ENCODE measurements around the gene NCOR1. TPM values are rescaled to one million over a fixed set of nuclear protein-coding genes. Genes with fewer than 3 reads are reported as not detected.
"Not testable (repeated sequence)": the region's sequence is repeated elsewhere in the genome, so short reads cannot be mapped to it uniquely, and the experiment has no call there.

The NCOR1 gene
- total RNA-seq, 4 donors from 2014 or later = 120 to 163 (median 134) TPM

GRCh38 chr17:16214190-16215001 lies 938 bp downstream of the NCOR1 start:
- TF ChIP-seq CTCF (IDR thresholded peaks at IDR 0.05) = no peak
- ATAC-seq (ENCODE audit: low FRiP score) (no peak), DNase-seq (ENCODE audit: low spot score) (no peak)

DNA sequence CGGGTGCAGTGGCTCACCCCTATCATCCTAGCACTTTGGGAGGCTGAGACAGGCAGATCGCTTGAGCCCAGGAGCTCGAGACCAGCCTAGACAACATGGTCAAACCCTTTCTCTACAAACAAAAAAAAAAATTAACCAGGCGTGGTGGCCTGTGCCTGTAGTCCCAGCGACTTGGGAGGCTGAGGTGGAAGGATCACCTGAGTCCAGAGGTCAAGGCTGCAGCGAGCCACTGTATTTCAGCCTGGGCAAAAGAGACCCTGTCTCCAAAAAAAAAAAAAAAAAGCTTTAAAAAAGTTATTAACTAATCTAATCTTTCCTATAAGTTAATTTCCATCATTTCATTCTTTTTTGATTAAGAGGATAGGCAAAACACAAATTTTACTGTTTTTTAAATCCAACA lies 2.5 kb downstream of the NCOR1 start:
- ATAC-seq (ENCODE audit: low FRiP score) = no peak
- no peak for DNase-seq (ENCODE audit: low spot score)
- no peak for TF ChIP-seq CTCF (IDR thresholded peaks at IDR 0.05)

GRCh38 chr17:16211590-16211989 lies 3.7 kb downstream of the NCOR1 start:
- no peak for TF ChIP-seq CTCF (IDR thresholded peaks at IDR 0.05)
- DNase-seq (ENCODE audit: low spot score) = no peak
- ATAC-seq (ENCODE audit: low FRiP score) = no peak

- DNase-seq (ENCODE audit: low spot score); ATAC-seq (ENCODE audit: low FRiP score): not testable (repeated sequence)
Observed at GRCh38 chr17:16204763-16205162, 10.6 kb downstream of the NCOR1 start.

DNA sequence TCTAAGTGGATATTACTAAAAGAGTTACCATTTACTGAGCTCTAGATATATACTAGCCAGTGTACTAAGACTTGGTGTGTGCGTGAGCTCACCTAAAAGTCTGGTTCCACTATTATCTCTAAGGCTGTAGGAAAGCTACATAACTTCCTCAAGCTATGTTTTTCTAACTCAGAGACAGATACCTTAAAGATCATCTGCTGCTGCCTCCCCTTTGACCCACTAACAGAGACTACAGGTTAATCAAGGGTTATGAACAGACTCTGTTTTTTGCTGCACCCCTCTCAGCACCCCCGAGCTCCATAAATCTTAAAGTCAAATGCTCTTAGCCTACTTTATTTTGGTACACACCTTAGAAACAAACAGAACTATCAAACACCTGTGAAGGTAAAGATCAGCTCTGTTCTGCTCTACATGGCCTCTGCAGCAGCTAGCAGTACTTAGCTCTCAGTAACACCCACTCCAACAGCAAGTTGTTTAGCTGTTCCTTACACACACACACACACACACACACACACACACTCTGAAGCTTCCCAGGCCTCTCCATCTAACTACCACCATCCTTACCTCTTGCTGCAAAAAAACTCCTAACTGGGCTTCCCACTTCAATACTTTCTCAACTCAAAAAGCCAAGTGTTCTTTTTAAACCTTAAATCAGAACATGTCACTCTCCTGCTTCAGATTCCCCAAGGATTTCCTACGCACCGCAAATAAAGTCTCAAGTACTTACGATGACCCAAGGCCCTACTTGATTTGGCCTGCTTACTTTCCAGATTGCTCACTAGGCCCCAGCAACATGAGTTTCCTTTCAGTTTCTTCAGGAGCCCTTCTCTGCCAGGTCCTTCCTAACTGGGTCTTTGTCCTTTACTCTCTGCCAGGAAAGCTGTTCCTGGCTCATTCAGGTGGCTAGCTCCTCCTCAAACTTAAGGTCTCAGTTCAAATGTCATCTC lies 12.5 kb downstream of the NCOR1 start:
- not testable (repeated sequence) for ATAC-seq (ENCODE audit: low FRiP score); DNase-seq (ENCODE audit: low spot score)

- DNase-seq (ENCODE audit: low spot score); ATAC-seq (ENCODE audit: low FRiP score): not testable (repeated sequence)
Observed at GRCh38 chr17:16201693-16202131, 13.6 kb downstream of the NCOR1 start.

DNA sequence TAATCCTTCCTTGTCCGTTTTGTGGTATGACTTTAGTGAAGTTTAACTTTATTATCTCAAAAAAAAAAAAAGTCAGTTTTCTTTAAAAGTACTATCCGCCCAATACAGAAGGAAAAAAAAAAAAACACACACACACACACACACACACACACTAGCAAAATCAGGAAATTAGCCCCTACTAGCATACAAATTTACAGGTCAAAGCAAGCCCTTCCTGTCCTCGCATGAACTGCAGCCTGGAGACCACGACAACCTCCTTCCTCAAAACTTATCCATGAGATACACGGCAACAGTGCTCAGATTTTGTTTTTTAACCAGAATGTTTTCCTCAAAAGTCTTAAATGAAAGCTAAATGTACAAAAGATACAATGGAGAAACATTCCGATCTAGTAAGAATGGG lies 16.2 kb downstream of the NCOR1 start:
- TF ChIP-seq CTCF (IDR thresholded peaks at IDR 0.05) = no peak
- DNase-seq (ENCODE audit: low spot score) = no peak
- no peak for ATAC-seq (ENCODE audit: low FRiP score)

GRCh38 chr17:16197276-16197675 lies 18.1 kb downstream of the NCOR1 start:
- no peak for DNase-seq (ENCODE audit: low spot score)
- no peak for TF ChIP-seq CTCF (IDR thresholded peaks at IDR 0.05)
- ATAC-seq (ENCODE audit: low FRiP score) = no peak

DNA sequence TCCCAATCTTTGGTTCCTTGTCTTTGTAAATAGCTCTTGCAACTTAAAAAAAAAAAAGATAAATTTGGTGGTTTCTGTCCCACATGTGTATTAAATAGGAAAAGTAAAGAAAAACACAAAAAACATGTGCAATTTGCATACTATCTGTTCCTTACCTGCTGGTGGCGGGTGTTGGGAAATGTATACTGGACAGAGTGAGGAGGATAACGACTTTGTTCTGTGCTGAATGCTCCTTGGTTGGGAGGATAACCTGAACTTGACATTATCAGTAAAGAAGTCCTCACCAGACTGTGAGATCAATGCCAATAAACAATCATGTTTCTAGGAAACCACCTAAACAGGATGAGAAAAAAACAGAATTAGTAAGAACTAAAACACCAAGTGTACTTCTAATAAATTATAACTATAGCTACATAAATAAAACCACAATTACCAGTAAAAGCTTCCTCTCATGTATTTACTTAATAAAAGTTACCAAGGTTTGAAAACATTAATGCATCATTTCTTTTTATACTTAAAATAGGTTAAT lies 21.0 kb downstream of the NCOR1 start:
- not testable (repeated sequence) for DNase-seq (ENCODE audit: low spot score); ATAC-seq (ENCODE audit: low FRiP score)

Data from omental fat pad (tissue), 4 donors.